CD14-positive monocyte (primary cell): ENCODE data around the gene PPT1. TPM values are rescaled to one million over a fixed set of nuclear protein-coding genes. Genes with fewer than 3 reads are reported as not detected.

Experiments used
- DNase-seq, 3 donors: peaks; one replicate each; pipeline ENCODE4 v3.0.0-alpha.2; 2011 to 2022
- H2AFZ ChIP-seq: 2 replicates; pipeline ENCODE4 v1.6.0; 2012; ENCODE audit warnings: mild to moderate bottlenecking, low read depth, low read length, inconsistent platforms; ENCODE audit not compliant: insufficient read depth, poor library complexity, severe bottlenecking
- H3K27ac ChIP-seq, 2 donors: 1 replicate in 1 of 2; 2 replicates in 1 of 2; pipeline ENCODE4 v1.5.1; 2012 to 2013; ENCODE audit warnings: low read length in 2 of 2, control low read depth in 1 of 2, inconsistent platforms in 1 of 2, low read depth in 1 of 2, mild to moderate bottlenecking in 1 of 2
- H3K27me3 ChIP-seq, 2 donors: one replicate each; pipeline versions ENCODE4 v1.6.0 to v1.6.1; 2011 to 2013; ENCODE audit warnings: low read length in 2 of 2; ENCODE audit not compliant: control insufficient read depth in 2 of 2, insufficient read depth in 2 of 2
- H3K36me3 ChIP-seq, 2 donors: replicated peaks in 1 of 2; 1 replicate in 1 of 2; 2 replicates in 1 of 2; pipeline versions ENCODE4 v1.5.1 to v1.6.1; 2012 to 2013; ENCODE audit warnings: low read length in 2 of 2, control low read depth in 1 of 2, inconsistent platforms in 1 of 2, mild to moderate bottlenecking in 1 of 2; ENCODE audit not compliant: insufficient read depth in 2 of 2, control insufficient read depth in 1 of 2
- H3K4me1 ChIP-seq, 2 donors: 1 replicate in 1 of 2; 2 replicates in 1 of 2; pipeline versions ENCODE4 v1.5.1 to v1.6.1; 2012 to 2013; ENCODE audit warnings: low read length in 2 of 2, control low read depth in 1 of 2, inconsistent platforms in 1 of 2, mild to moderate bottlenecking in 1 of 2, moderate library complexity in 1 of 2; ENCODE audit not compliant: insufficient read depth in 2 of 2, control insufficient read depth in 1 of 2
- H3K4me2 ChIP-seq: replicated peaks from 2 replicates; pipeline ENCODE3; 2012; ENCODE audit warnings: low read length, moderate library complexity, mild to moderate bottlenecking; ENCODE audit not compliant: poor library complexity, severe bottlenecking; ENCODE audit errors: extremely low read depth
- H3K4me3 ChIP-seq, 3 experiments: fragments of 200-600 bp in 1 of 3; sonication (generic) in 1 of 3; replicated peaks in 1 of 3; 1 replicate in 2 of 3; 2 replicates in 1 of 3; pipeline ENCODE4 v1.5.1; 2011 to 2013; ENCODE audit warnings: low read length in 3 of 3, mild to moderate bottlenecking in 3 of 3, control low read depth in 2 of 3, low read depth in 2 of 3, inconsistent platforms in 1 of 3, moderate library complexity in 1 of 3
- H3K79me2 ChIP-seq: 2 replicates; pipeline ENCODE4 v1.6.0; 2012; ENCODE audit warnings: mild to moderate bottlenecking, control low read depth, inconsistent platforms, low read length, moderate library complexity; ENCODE audit not compliant: insufficient read depth
- H3K9ac ChIP-seq: 2 replicates; pipeline ENCODE4 v1.6.0; 2017; ENCODE audit warnings: low read length, mild to moderate bottlenecking; ENCODE audit not compliant: insufficient read depth, poor library complexity, severe bottlenecking
- H3K9me3 ChIP-seq, 2 donors: replicated peaks in 1 of 2; 1 replicate in 1 of 2; 2 replicates in 1 of 2; pipeline versions ENCODE4 v1.5.1 to v1.6.1; 2012 to 2013; ENCODE audit warnings: low read length in 2 of 2, control low read depth in 1 of 2; ENCODE audit not compliant: control insufficient read depth in 1 of 2, insufficient read depth in 1 of 2
- H4K20me1 ChIP-seq: 2 replicates; pipeline ENCODE4 v1.6.0; 2012; ENCODE audit warnings: mild to moderate bottlenecking, low read length, control low read depth, moderate library complexity; ENCODE audit not compliant: insufficient read depth
- H3K27ac Mint-ChIP-seq, 7 donors: one replicate each; pipeline ENCODE4 v1.8.0; 2020; ENCODE audit warnings: mild to moderate bottlenecking in 7 of 7, mixed read lengths in 7 of 7, moderate library complexity in 6 of 7, inconsistent platforms in 2 of 7
- H3K27me3 Mint-ChIP-seq, 3 donors: one replicate each; pipeline ENCODE4 v1.8.0; 2021 to 2022; ENCODE audit warnings: low read depth in 3 of 3, mild to moderate bottlenecking in 3 of 3, mixed read lengths in 3 of 3, moderate library complexity in 3 of 3, inconsistent platforms in 1 of 3
- H3K36me3 Mint-ChIP-seq, 2 donors: one replicate each; pipeline ENCODE4 v1.8.0; 2020; ENCODE audit warnings: mixed read lengths in 2 of 2, inconsistent platforms in 1 of 2, mild to moderate bottlenecking in 1 of 2
- H3K4me1 Mint-ChIP-seq: one replicate; pipeline ENCODE4 v1.8.0; 2020; ENCODE audit warnings: mild to moderate bottlenecking, mixed read lengths
- H3K4me3 Mint-ChIP-seq, 2 donors: one replicate each; pipeline ENCODE4 v1.8.0; 2020; ENCODE audit warnings: mild to moderate bottlenecking in 2 of 2, mixed read lengths in 2 of 2, moderate library complexity in 1 of 2
- H3K9me3 Mint-ChIP-seq, 7 donors: one replicate each; pipeline ENCODE4 v1.8.0; 2020 to 2022; ENCODE audit warnings: mixed read lengths in 7 of 7, mild to moderate bottlenecking in 6 of 7, moderate library complexity in 6 of 7, inconsistent platforms in 2 of 7
- CTCF ChIP-seq: fragments of 200-600 bp; IDR thresholded peaks from one replicate; pipeline ENCODE4 v1.8.0; 2022; ENCODE audit warnings: antibody characterized with exemption, mild to moderate bottlenecking
- WGBS: methylation state at CpG from one replicate; pipeline ENCODE4 v1.1.5; 2013; ENCODE audit warnings: missing lambda C conversion rate; ENCODE audit not compliant: insufficient coverage; 5-methylcytosine and 5-hydroxymethylcytosine counted together
- intact Hi-C, 2 donors: fragments of 100-400 bp; cut with micrococcal nuclease; formaldehyde crosslinking; loops; one replicate each; pipeline versions ENCODE4 v1.15.0 to v1.15.1; 2023
- polyA plus RNA-seq, 3 donors: library from polyadenylated mRNA; depleted of rRNA in 1 of 3; unstranded in 2 of 3; stranded (reverse) in 1 of 3; fragments of 300-500 nt in 2 of 3; fragments of >200 nt in 1 of 3; fragmentation: Illumina TruSeq in 2 of 3; gene quantifications; 1 replicate in 2 of 3; 2 replicates in 1 of 3; pipeline ENCODE4 v1.2.3, GENCODE V29; 2012 to 2021

The PPT1 gene
- polyA plus RNA-seq, 3 donors = 166 to 1,143 (median 658) TPM

- Histone ChIP-seq H3K4me1 (peaks cover 90 to 96% of the 10 kb centered on the region in 2 donors), H3K79me2 (peaks cover 100% of the 10 kb centered on the region), H3K9ac (no peak overlapping the region), H3K4me3 (peak overlapping the region in 1 of 3 experiments; percentile 1), H3K27me3 (no peaks in the 10 kb centered on the region), H3K9me3 (no peaks in the 10 kb centered on the region), H2AFZ (no peak overlapping the region), H3K27ac (peak overlapping the region in 1 of 2 donors; percentile 75), H4K20me1 (peaks cover 100% of the 10 kb centered on the region), H3K36me3 (peaks cover 25 to 51% of the 10 kb centered on the region in 2 donors), H3K4me2 (peak overlapping the region; percentile 14)
- no peak for DNase-seq
- H3K27me3 Mint-ChIP-seq = no peaks in the 10 kb centered on the region
- peak overlapping the region in 6 of 7 donors; percentile 5 to 63 (median 57) for H3K27ac Mint-ChIP-seq
- no peak for TF ChIP-seq CTCF
- H3K4me3 Mint-ChIP-seq = no peak overlapping the region
- H3K4me1 Mint-ChIP-seq = peaks cover 96% of the 10 kb centered on the region
- no peaks in the 10 kb centered on the region for H3K9me3 Mint-ChIP-seq
- intact Hi-C loops = no loop called here
- H3K36me3 Mint-ChIP-seq = peaks cover 32 to 73% of the 10 kb centered on the region in 2 donors
- 100% methylated on average over 2 of the region's 5 CpGs for WGBS
These were observed 40.3 kb downstream of the PPT1 start for GRCh38 chr1:40056519-40057309.

GRCh38 chr1:40053138-40053887, 43.7 kb downstream of the PPT1 start:
- TF ChIP-seq CTCF = no peak
- Histone ChIP-seq H3K9me3 (no peaks in the 10 kb centered on the region), H3K4me3 (no peak overlapping the region), H3K36me3 (peaks cover 16 to 43% of the 10 kb centered on the region in 2 donors), H3K79me2 (peaks cover 100% of the 10 kb centered on the region), H3K27ac (peak overlapping the region in 1 of 2 donors; percentile 56), H3K9ac (no peak overlapping the region), H2AFZ (no peak overlapping the region), H3K4me1 (peaks cover 88 to 95% of the 10 kb centered on the region in 2 donors), H3K27me3 (no peaks in the 10 kb centered on the region), H4K20me1 (peaks cover 100% of the 10 kb centered on the region), H3K4me2 (no peak overlapping the region)
- Mint-ChIP-seq H3K4me3 (no peak overlapping the region), H3K36me3 (peaks cover 35 to 72% of the 10 kb centered on the region in 2 donors), H3K4me1 (peaks cover 93% of the 10 kb centered on the region), H3K27ac (peak overlapping the region in 6 of 7 donors; percentile 38 to 85 (median 52)), H3K27me3 (no peaks in the 10 kb centered on the region), H3K9me3 (no peaks in the 10 kb centered on the region)
- intact Hi-C loops = no loop called here
- 95% methylated on average over 5 of the region's 11 CpGs for WGBS
- DNase-seq = no peak
